IPS-NIHi11 (cell line): Measurements from ENCODE around the gene GPR55.
"Not testable (repeated sequence)": the region's sequence is repeated elsewhere in the genome, so short reads cannot be mapped to it uniquely, and the experiment has no call there.

Experiments used
- DNase-seq: peaks from one replicate; pipeline ENCODE4 v3.0.0; 2012; ENCODE audit warnings: mixed read lengths, low spot score

GPR55 gene

GRCh38 chr2:230924470-230925341 is at the start of gene GPR55:
Gene GPR55, minus strand, starts transcription at chr2:230925242. Its CDS starts 14,280 bp downstream, at chr2:230910962.
- peak; percentile 83 for DNase-seq

GRCh38 chr2:230974096-230974913 is 49.3 kb upstream of the GPR55 start:
- DNase-seq = no peak

GRCh38 chr2:230972046-230972445 is 47.0 kb upstream of the GPR55 start:
- no peak for DNase-seq

GRCh38 chr2:230969659-230970015 is 44.6 kb upstream of the GPR55 start:
- no peak for DNase-seq

GRCh38 chr2:230968921-230969658 is 44.0 kb upstream of the GPR55 start:
- DNase-seq = no peak

- not testable (repeated sequence) for DNase-seq
Measured at GRCh38 chr2:230968314-230968713, 43.3 kb upstream of the GPR55 start.

- DNase-seq = no peak
Measured at GRCh38 chr2:230967113-230967512, 42.1 kb upstream of the GPR55 start.

GRCh38 chr2:230964136-230964730 is 39.2 kb upstream of the GPR55 start:
- no peak for DNase-seq

GRCh38 chr2:230961091-230961491 is 36.0 kb upstream of the GPR55 start:
- DNase-seq = no peak

- DNase-seq = no peak
Measured at GRCh38 chr2:230960026-230960425, 35.0 kb upstream of the GPR55 start.

GRCh38 chr2:230958820-230959756 is 34.0 kb upstream of the GPR55 start:
- no peak for DNase-seq

- no peak for DNase-seq
Measured at GRCh38 chr2:230957756-230958391, 32.8 kb upstream of the GPR55 start.

- DNase-seq = peak; percentile 76
Measured at GRCh38 chr2:230956827-230957755, 32.0 kb upstream of the GPR55 start.

GRCh38 chr2:230955163-230955737 is 30.2 kb upstream of the GPR55 start:
- no peak for DNase-seq

- DNase-seq = no peak
Measured at GRCh38 chr2:230954746-230955145, 29.7 kb upstream of the GPR55 start.

- DNase-seq = no peak
Measured at GRCh38 chr2:230953845-230954244, 28.8 kb upstream of the GPR55 start.

GRCh38 chr2:230952226-230952956 is 27.3 kb upstream of the GPR55 start:
- no peak for DNase-seq

GRCh38 chr2:230951396-230951795 is 26.4 kb upstream of the GPR55 start:
- DNase-seq = no peak
